ENCODE measurements around the gene SPATA2.

GRCh38 chr20:49859011-49859410 lies 56.3 kb downstream of the SPATA2 start:
- TF ChIP-seq CTCF (IDR thresholded peaks at IDR 0.05) = no peak
- TF ChIP-seq EZH2 (IDR thresholded peaks at IDR 0.05) = no peak
- no peak for TF ChIP-seq EZH2phosphoT487 (IDR thresholded peaks at IDR 0.05)
